GM12878 (cell line): ENCODE data around the gene MICAL3. TPM values are rescaled to one million over a fixed set of nuclear protein-coding genes. Genes with fewer than 3 reads are reported as not detected.
A peak's percentile ranks its signal among the peaks of the same experiment; 100 is the strongest.

Source experiments
- ATF3 ChIP-seq: IDR thresholded peaks from 2 replicates; pipeline ENCODE4 v1.6.1; 2011; ENCODE audit warnings: low read depth, mild to moderate bottlenecking, low read length, moderate library complexity, borderline replicate concordance; ENCODE audit errors: extremely low read depth
- ATF7 ChIP-seq: fragments of 450-650 bp; IDR thresholded peaks from 2 replicates; pipeline ENCODE4 v1.6.1; 2016; ENCODE audit warnings: low read depth, mild to moderate bottlenecking
- ELK1 ChIP-seq: IDR thresholded peaks from 2 replicates; pipeline ENCODE4 v1.6.1; 2012; ENCODE audit warnings: low read depth, low read length, improper control_type of control experiment
- FOXK2 ChIP-seq: fragments of 450-650 bp; IDR thresholded peaks from 2 replicates; pipeline ENCODE4 v1.6.1; 2017; ENCODE audit warnings: mild to moderate bottlenecking, moderate library complexity
- KLF5 ChIP-seq: fragments of 450-650 bp; IDR thresholded peaks from 2 replicates; pipeline ENCODE4 v1.6.1; 2014; ENCODE audit warnings: mild to moderate bottlenecking; ENCODE audit not compliant: partially characterized antibody
- NFXL1 ChIP-seq: fragments of 450-650 bp; IDR thresholded peaks from 2 replicates; pipeline ENCODE4 v1.6.1; 2017; ENCODE audit warnings: antibody characterized with exemption, mild to moderate bottlenecking, borderline replicate concordance
- NKRF ChIP-seq: fragments of 450-650 bp; conservative IDR thresholded peaks from 2 replicates; pipeline ENCODE4 v1.6.1; 2017; ENCODE audit warnings: mild to moderate bottlenecking, moderate library complexity
- PML ChIP-seq: IDR thresholded peaks from 2 replicates; pipeline ENCODE4 v1.6.1; 2012; ENCODE audit warnings: low read length, inconsistent platforms
- SKIL ChIP-seq: fragments of 450-650 bp; IDR thresholded peaks from 2 replicates; pipeline ENCODE4 v1.6.1; 2017; ENCODE audit warnings: mild to moderate bottlenecking, low read depth, inconsistent platforms; ENCODE audit not compliant: poor library complexity, severe bottlenecking
- USF1 ChIP-seq: IDR thresholded peaks from 2 replicates; pipeline ENCODE4 v1.6.1; 2011; ENCODE audit warnings: borderline replicate concordance, low read depth, mild to moderate bottlenecking, moderate library complexity, mixed read lengths, low read length; ENCODE audit not compliant: insufficient read depth; ENCODE audit errors: extremely low read length
- ZBTB11 ChIP-seq: fragments of 450-650 bp; formaldehyde crosslinking; IDR thresholded peaks from 2 replicates; pipeline ENCODE4 v1.5.0; 2022; ENCODE audit warnings: mild to moderate bottlenecking, missing genetic modification characterization
- ZZZ3 ChIP-seq: IDR thresholded peaks from 2 replicates; pipeline ENCODE4 v1.6.1; 2011; ENCODE audit warnings: low read depth; ENCODE audit not compliant: control insufficient read depth, insufficient read length
- polyA plus RNA-seq, 11 experiments: library from polyadenylated mRNA; depleted of rRNA in 4 of 11; unstranded in 6 of 11; stranded (reverse) in 5 of 11; fragments of >200 nt; fragmentation: Nextera tagmentation in 4 of 11; fragmentation: Illumina TruSeq in 1 of 11; extraction: Ambion mirVana in 4 of 11; extraction: Trizol in 1 of 11; gene quantifications; 1 replicate in 1 of 11; 2 replicates in 10 of 11; pipeline versions ENCODE4 v1.2.1 to v1.2.3, GENCODE V29; 2011 to 2016; ENCODE audit warnings: inconsistent platforms in 2 of 11, missing spikeins in 2 of 11, low read depth in 1 of 11
- total RNA-seq, 4 experiments: library from RNA; depleted of rRNA in 3 of 4; stranded (reverse); fragments of >200 nt in 3 of 4; fragmentation: Illumina TruSeq in 1 of 4; extraction: Trizol in 1 of 4; gene quantifications; 2 replicates each; pipeline versions ENCODE4 v1.2.1 to v1.2.3, GENCODE V29; 2013 to 2021

Gene MICAL3
- total and polyA plus RNA-seq, 10 of the 15 experiments (the other 5 are each of a cell fraction or from before 2014, with no cell fraction given) = 2.6 to 92.2 (median 24.0) TPM

GRCh38 chr22:18001040-18001893 is 23.1 kb downstream of the MICAL3 start (continued):
- no peak for TF ChIP-seq ZBTB11
- TF ChIP-seq ATF3 = no peak
- no peak for TF ChIP-seq ZZZ3
- peak; percentile 99 for TF ChIP-seq KLF5
- TF ChIP-seq PML = peak; percentile 52; the same call in 1 of the 2 replicates
- peak; percentile 94 for TF ChIP-seq SKIL
- TF ChIP-seq ATF7 = peak; percentile 99
- no peak for TF ChIP-seq NFXL1
- no peak for TF ChIP-seq USF1
- TF ChIP-seq NKRF = peak; percentile 95
- TF ChIP-seq ELK1 = no peak; the same call in 1 of the 2 replicates
- TF ChIP-seq FOXK2 = peak; percentile 98
